CD8-positive, alpha-beta memory T cell (primary cell): ENCODE measurements around the gene HADHB. TPM values are rescaled to one million over a fixed set of nuclear protein-coding genes. Genes with fewer than 3 reads are reported as not detected.

Experiments used
- CTCF ChIA-PET: fragments of 350-600 bp; sonication (Branson Sonifier 250); formaldehyde crosslinking; loops from one replicate; lab custom pipeline; 2021; ENCODE audit warnings: antibody characterized with exemption; lab: Charles Lee
- POLR2A ChIA-PET: fragments of 350-600 bp; sonication (Branson Sonifier 250); formaldehyde crosslinking; loops from one replicate; lab custom pipeline; 2021; ENCODE audit warnings: antibody characterized with exemption; lab: Charles Lee
- DNase-seq, 5 donors: peaks; one replicate each; pipeline versions ENCODE4 v3.0.0 to v3.0.0-alpha.2; 2020 to 2022; ENCODE audit warnings: mixed read lengths in 1 of 5
- H3K27ac ChIP-seq: one replicate; pipeline ENCODE4 v1.7.0; 2013; ENCODE audit warnings: low read depth, mild to moderate bottlenecking, low read length, moderate library complexity
- H3K27me3 ChIP-seq: 2 replicates; pipeline ENCODE4 v1.7.0; 2013; ENCODE audit warnings: low read length, mild to moderate bottlenecking; ENCODE audit not compliant: insufficient read depth, poor library complexity, severe bottlenecking
- H3K36me3 ChIP-seq: 2 replicates; pipeline ENCODE4 v1.7.0; 2013; ENCODE audit warnings: mild to moderate bottlenecking, low read length, moderate library complexity; ENCODE audit not compliant: insufficient read depth
- H3K4me1 ChIP-seq: 2 replicates; pipeline ENCODE4 v1.7.0; 2013; ENCODE audit warnings: mild to moderate bottlenecking, low read length, moderate library complexity; ENCODE audit not compliant: insufficient read depth
- H3K4me3 ChIP-seq: 2 replicates; pipeline ENCODE4 v1.7.0; 2013; ENCODE audit warnings: mild to moderate bottlenecking, low read length
- H3K9me3 ChIP-seq: 2 replicates; pipeline ENCODE4 v1.7.0; 2013; ENCODE audit warnings: mild to moderate bottlenecking, low read length
- H3K27ac Mint-ChIP-seq, 8 donors: one replicate each; pipeline ENCODE4 v1.8.0; 2020 to 2021; ENCODE audit warnings: mixed read lengths in 8 of 8, mild to moderate bottlenecking in 6 of 8, inconsistent platforms in 3 of 8, moderate library complexity in 3 of 8
- H3K27me3 Mint-ChIP-seq, 2 donors: one replicate each; pipeline ENCODE4 v1.8.0; 2020 to 2021; ENCODE audit warnings: mixed read lengths in 2 of 2, mild to moderate bottlenecking in 1 of 2, moderate library complexity in 1 of 2
- H3K36me3 Mint-ChIP-seq, 3 donors: one replicate each; pipeline ENCODE4 v1.8.0; 2020 to 2021; ENCODE audit warnings: mixed read lengths in 3 of 3, inconsistent platforms in 1 of 3, mild to moderate bottlenecking in 1 of 3
- H3K4me1 Mint-ChIP-seq, 3 donors: one replicate each; pipeline ENCODE4 v1.8.0; 2020 to 2021; ENCODE audit warnings: mixed read lengths in 3 of 3, inconsistent platforms in 1 of 3, mild to moderate bottlenecking in 1 of 3
- H3K4me3 Mint-ChIP-seq, 7 donors: one replicate each; pipeline ENCODE4 v1.8.0; 2020 to 2021; ENCODE audit warnings: mixed read lengths in 7 of 7, mild to moderate bottlenecking in 6 of 7, moderate library complexity in 4 of 7, inconsistent platforms in 2 of 7
- H3K9me3 Mint-ChIP-seq, 5 donors: one replicate each; pipeline ENCODE4 v1.8.0; 2020 to 2022; ENCODE audit warnings: mixed read lengths in 5 of 5, mild to moderate bottlenecking in 3 of 5, moderate library complexity in 2 of 5, inconsistent platforms in 1 of 5
- polyA plus RNA-seq: library from polyadenylated mRNA; unstranded; fragments of 300-500 nt; fragmentation: Illumina TruSeq; gene quantifications from one replicate; pipeline ENCODE4 v1.2.3, GENCODE V29; 2021
- total RNA-seq, 2 experiments: library from RNA; stranded (reverse); gene quantifications; one replicate each; pipeline ENCODE4 v1.2.3, GENCODE V29; 2021

The HADHB gene
- total and polyA plus RNA-seq, 3 experiments from 2014 or later: 75.1 to 83.2 (median 80.2) TPM

- Mint-ChIP-seq H3K27ac (peak overlapping the region in 2 of 8 donors; percentile 21 to 62), H3K36me3 (peaks cover 6 to 52% (median 13%) of the 10 kb centered on the region in 3 donors), H3K4me3 (no peak overlapping the region), H3K4me1 (peaks cover 0 to 6% (median 4%) of the 10 kb centered on the region in 3 donors), H3K27me3 (peaks cover 0 to 2% of the 10 kb centered on the region in 2 donors), H3K9me3 (no peaks in the 10 kb centered on the region)
- ChIA-PET POLR2A (no interaction called here), CTCF (no interaction called here)
- no peak overlapping the region for H3K4me3 ChIP-seq
- H3K27ac ChIP-seq: no peak overlapping the region
- H3K9me3 ChIP-seq: no peaks in the 10 kb centered on the region
- H3K36me3 ChIP-seq: peaks cover 12% of the 10 kb centered on the region
- no peaks in the 10 kb centered on the region for H3K27me3 ChIP-seq
- no peaks in the 10 kb centered on the region for H3K4me1 ChIP-seq
- DNase-seq: no peak
Measured at GRCh38 chr2:26270373-26270772, 25.6 kb downstream of the HADHB start.

GRCh38 chr2:26273501-26273900, 28.8 kb downstream of the HADHB start:
- Mint-ChIP-seq H3K36me3 (peaks cover 6 to 66% (median 6%) of the 10 kb centered on the region in 3 donors), H3K9me3 (no peaks in the 10 kb centered on the region), H3K4me3 (no peak overlapping the region), H3K4me1 (peaks cover 0 to 6% (median 3%) of the 10 kb centered on the region in 3 donors), H3K27ac (peak overlapping the region in 1 of 8 donors; percentile 66), H3K27me3 (no peaks in the 10 kb centered on the region)
- no peaks in the 10 kb centered on the region for H3K9me3 ChIP-seq
- H3K27me3 ChIP-seq: no peaks in the 10 kb centered on the region
- DNase-seq: no peak
- no peak overlapping the region for H3K27ac ChIP-seq
- no peak overlapping the region for H3K4me3 ChIP-seq
- H3K36me3 ChIP-seq: peaks cover 22% of the 10 kb centered on the region
- CTCF ChIA-PET: no interaction called here
- POLR2A ChIA-PET: no interaction called here
- H3K4me1 ChIP-seq: no peaks in the 10 kb centered on the region

- ChIA-PET CTCF (no interaction called here), POLR2A (interaction anchor here (0.6 kb wide), 1 partner anchor 223 kb away, joined by 4 read pairs; no protein-coding TSS in a partner anchor)
- H3K4me1 ChIP-seq: no peaks in the 10 kb centered on the region
- Mint-ChIP-seq H3K4me1 (peaks cover 0 to 6% (median 0%) of the 10 kb centered on the region in 3 donors), H3K36me3 (peaks cover 6 to 70% (median 9%) of the 10 kb centered on the region in 3 donors), H3K4me3 (no peak overlapping the region), H3K27ac (no peak overlapping the region), H3K9me3 (no peaks in the 10 kb centered on the region), H3K27me3 (no peaks in the 10 kb centered on the region)
- H3K27ac ChIP-seq: no peak overlapping the region
- no peaks in the 10 kb centered on the region for H3K9me3 ChIP-seq
- DNase-seq: no peak
- H3K4me3 ChIP-seq: no peak overlapping the region
- peaks cover 28% of the 10 kb centered on the region for H3K36me3 ChIP-seq
- H3K27me3 ChIP-seq: no peaks in the 10 kb centered on the region
Measured at GRCh38 chr2:26274058-26274613, 29.4 kb downstream of the HADHB start.

GRCh38 chr2:26276484-26277227, 31.9 kb downstream of the HADHB start:
- no peak overlapping the region for H3K4me3 ChIP-seq
- DNase-seq: no peak
- POLR2A ChIA-PET: no interaction called here
- H3K9me3 ChIP-seq: no peaks in the 10 kb centered on the region
- H3K27me3 ChIP-seq: no peaks in the 10 kb centered on the region
- H3K4me1 ChIP-seq: no peaks in the 10 kb centered on the region
- CTCF ChIA-PET: no interaction called here
- no peak overlapping the region for H3K27ac ChIP-seq
- H3K4me3 Mint-ChIP-seq: no peak overlapping the region
- H3K9me3 Mint-ChIP-seq: no peaks in the 10 kb centered on the region
- no peaks in the 10 kb centered on the region for H3K4me1 Mint-ChIP-seq
- H3K36me3 Mint-ChIP-seq: peaks cover 6 to 79% (median 19%) of the 10 kb centered on the region in 3 donors
- peaks cover 42% of the 10 kb centered on the region for H3K36me3 ChIP-seq
- peak overlapping the region in 3 of 8 donors; percentile 17 to 36 (median 17) for H3K27ac Mint-ChIP-seq
- H3K27me3 Mint-ChIP-seq: no peaks in the 10 kb centered on the region

- Mint-ChIP-seq H3K9me3 (no peaks in the 10 kb centered on the region), H3K27me3 (no peaks in the 10 kb centered on the region), H3K27ac (no peak overlapping the region), H3K4me3 (no peak overlapping the region), H3K36me3 (peaks cover 11 to 84% (median 27%) of the 10 kb centered on the region in 3 donors), H3K4me1 (no peaks in the 10 kb centered on the region)
- CTCF ChIA-PET: no interaction called here
- Histone ChIP-seq H3K27ac (no peak overlapping the region), H3K4me1 (no peaks in the 10 kb centered on the region), H3K9me3 (no peaks in the 10 kb centered on the region), H3K36me3 (peaks cover 30% of the 10 kb centered on the region), H3K27me3 (no peaks in the 10 kb centered on the region), H3K4me3 (no peak overlapping the region)
- POLR2A ChIA-PET: no interaction called here
- no peak for DNase-seq
Measured at GRCh38 chr2:26279886-26280285, 35.1 kb downstream of the HADHB start.

- Mint-ChIP-seq H3K4me1 (no peaks in the 10 kb centered on the region), H3K27me3 (peaks cover 0 to 1% of the 10 kb centered on the region in 2 donors), H3K4me3 (no peak overlapping the region), H3K36me3 (peaks cover 15 to 81% (median 31%) of the 10 kb centered on the region in 3 donors), H3K27ac (no peak overlapping the region), H3K9me3 (no peaks in the 10 kb centered on the region)
- Histone ChIP-seq H3K4me1 (no peaks in the 10 kb centered on the region), H3K27ac (no peak overlapping the region), H3K27me3 (no peaks in the 10 kb centered on the region), H3K9me3 (no peaks in the 10 kb centered on the region), H3K36me3 (peaks cover 34% of the 10 kb centered on the region), H3K4me3 (no peak overlapping the region)
- ChIA-PET CTCF (no interaction called here), POLR2A (no interaction called here)
- DNase-seq: no peak
Measured at GRCh38 chr2:26281226-26281625, 36.5 kb downstream of the HADHB start.

GRCh38 chr2:26283606-26284005, 38.9 kb downstream of the HADHB start:
- Mint-ChIP-seq H3K4me3 (no peak overlapping the region), H3K4me1 (no peaks in the 10 kb centered on the region), H3K27ac (no peak overlapping the region), H3K36me3 (peaks cover 15 to 79% (median 34%) of the 10 kb centered on the region in 3 donors), H3K27me3 (peaks cover 0 to 1% of the 10 kb centered on the region in 2 donors), H3K9me3 (no peaks in the 10 kb centered on the region)
- H3K4me3 ChIP-seq: no peak overlapping the region
- DNase-seq: no peak
- ChIA-PET POLR2A (no interaction called here), CTCF (interaction anchor here (0.9 kb wide), 1 partner anchor 20 kb away, joined by 3 read pairs; no protein-coding TSS in a partner anchor)
- H3K27ac ChIP-seq: no peak overlapping the region
- H3K4me1 ChIP-seq: no peaks in the 10 kb centered on the region
- H3K36me3 ChIP-seq: peaks cover 23% of the 10 kb centered on the region
- no peaks in the 10 kb centered on the region for H3K27me3 ChIP-seq
- no peaks in the 10 kb centered on the region for H3K9me3 ChIP-seq

- no peak for DNase-seq
- Mint-ChIP-seq H3K4me1 (no peaks in the 10 kb centered on the region), H3K27me3 (peaks cover 0 to 1% of the 10 kb centered on the region in 2 donors), H3K9me3 (no peaks in the 10 kb centered on the region), H3K4me3 (no peak overlapping the region), H3K36me3 (peaks cover 15 to 74% (median 32%) of the 10 kb centered on the region in 3 donors), H3K27ac (no peak overlapping the region)
- H3K36me3 ChIP-seq: peaks cover 18% of the 10 kb centered on the region
- H3K4me1 ChIP-seq: no peaks in the 10 kb centered on the region
- ChIA-PET POLR2A (no interaction called here), CTCF (interaction anchor here (0.9 kb wide), 1 partner anchor 20 kb away, joined by 3 read pairs; no protein-coding TSS in a partner anchor)
- no peaks in the 10 kb centered on the region for H3K27me3 ChIP-seq
- H3K9me3 ChIP-seq: no peaks in the 10 kb centered on the region
- H3K4me3 ChIP-seq: no peak overlapping the region
- H3K27ac ChIP-seq: no peak overlapping the region
Measured at GRCh38 chr2:26284132-26284531, 39.4 kb downstream of the HADHB start.
